ENCODE results near the gene WDR73. TPM values are rescaled to one million over a fixed set of nuclear protein-coding genes. Genes with fewer than 3 reads are reported as not detected.

WDR73 gene
- total RNA-seq, 1 experiment from 2014 or later: 42.4 TPM

- CTCF ChIA-PET: no interaction called here
- no TSS peak for BruUV-seq (replicated peaks)
- Histone ChIP-seq H3K4me1 (ENCODE audit: insufficient read depth, low read length, poor library complexity, severe bottlenecking) (peaks cover 5% of the 10 kb centered on the region), H3K9me3 (ENCODE audit: low read depth, low read length, poor library complexity, severe bottlenecking) (no peaks in the 10 kb centered on the region), H3K27me3 (replicated peaks; ENCODE audit: insufficient read depth, low read depth, low read length, poor library complexity) (no peaks in the 10 kb centered on the region), H3K36me3 (ENCODE audit: insufficient read depth, low read length, poor library complexity, severe bottlenecking) (peaks cover 16% of the 10 kb centered on the region), H3K4me3 (ENCODE audit: low read depth, low read length, poor library complexity, severe bottlenecking) (no peak overlapping the region), H3K27ac (ENCODE audit: low read depth, low read length, poor library complexity, severe bottlenecking) (no peak overlapping the region)
- intact Hi-C loops (cut with micrococcal nuclease; ENCODE audit: unreplicated experiment): no loop called here
- TF ChIP-seq EZH2 (IDR thresholded peaks at IDR 0.05; ENCODE audit: borderline replicate concordance, low read depth, low read length, poor library complexity, severe bottlenecking): no peak
- no peak for TF ChIP-seq CTCF (conservative IDR thresholded peaks at IDR 0.05; ENCODE audit: low read depth, low read length)
- POLR2A ChIA-PET (ENCODE audit: low non-redundant PET): no interaction called here
- DNase-seq (ENCODE audit: low spot score): no peak
Measured at GRCh38 chr15:84608707-84609284, 45.3 kb downstream of the WDR73 start.

GRCh38 chr15:84606653-84607120, 47.4 kb downstream of the WDR73 start:
- Histone ChIP-seq H3K27ac (ENCODE audit: low read depth, low read length, poor library complexity, severe bottlenecking) (no peak overlapping the region), H3K36me3 (ENCODE audit: insufficient read depth, low read length, poor library complexity, severe bottlenecking) (peaks cover 18% of the 10 kb centered on the region), H3K27me3 (replicated peaks; ENCODE audit: insufficient read depth, low read depth, low read length, poor library complexity) (no peaks in the 10 kb centered on the region), H3K4me1 (ENCODE audit: insufficient read depth, low read length, poor library complexity, severe bottlenecking) (peaks cover 7% of the 10 kb centered on the region), H3K4me3 (ENCODE audit: low read depth, low read length, poor library complexity, severe bottlenecking) (no peak overlapping the region), H3K9me3 (ENCODE audit: low read depth, low read length, poor library complexity, severe bottlenecking) (no peaks in the 10 kb centered on the region)
- intact Hi-C loops (cut with micrococcal nuclease; ENCODE audit: unreplicated experiment): no loop called here
- CTCF ChIA-PET: interaction anchor here (1.1 kb wide), 1 partner anchor 19 kb away, joined by 6 read pairs; no protein-coding TSS in a partner anchor
- DNase-seq (ENCODE audit: low spot score): no peak
- TF ChIP-seq EZH2 (IDR thresholded peaks at IDR 0.05; ENCODE audit: borderline replicate concordance, low read depth, low read length, poor library complexity, severe bottlenecking) (no peak), CTCF (conservative IDR thresholded peaks at IDR 0.05; ENCODE audit: low read depth, low read length) (no peak)
- BruUV-seq (replicated peaks): no TSS peak
- POLR2A ChIA-PET (ENCODE audit: low non-redundant PET): no interaction called here

- H3K4me1 ChIP-seq (ENCODE audit: insufficient read depth, low read length, poor library complexity, severe bottlenecking): peaks cover 10% of the 10 kb centered on the region
- DNase-seq (ENCODE audit: low spot score): no peak
- ChIA-PET POLR2A (ENCODE audit: low non-redundant PET) (no interaction called here), CTCF (no interaction called here)
- no peak overlapping the region for H3K4me3 ChIP-seq (ENCODE audit: low read depth, low read length, poor library complexity, severe bottlenecking)
- H3K36me3 ChIP-seq (ENCODE audit: insufficient read depth, low read length, poor library complexity, severe bottlenecking): peaks cover 18% of the 10 kb centered on the region
- intact Hi-C loops (cut with micrococcal nuclease; ENCODE audit: unreplicated experiment): no loop called here
- no peaks in the 10 kb centered on the region for H3K27me3 ChIP-seq (replicated peaks; ENCODE audit: insufficient read depth, low read depth, low read length, poor library complexity)
- no peak overlapping the region for H3K27ac ChIP-seq (ENCODE audit: low read depth, low read length, poor library complexity, severe bottlenecking)
- no peak for TF ChIP-seq EZH2 (IDR thresholded peaks at IDR 0.05; ENCODE audit: borderline replicate concordance, low read depth, low read length, poor library complexity, severe bottlenecking)
- no peak for TF ChIP-seq CTCF (conservative IDR thresholded peaks at IDR 0.05; ENCODE audit: low read depth, low read length)
- no peaks in the 10 kb centered on the region for H3K9me3 ChIP-seq (ENCODE audit: low read depth, low read length, poor library complexity, severe bottlenecking)
- no TSS peak for BruUV-seq (replicated peaks)
Measured at GRCh38 chr15:84605554-84605882, 48.6 kb downstream of the WDR73 start.
